ENCODE results near the gene DEFB132.

DNA sequence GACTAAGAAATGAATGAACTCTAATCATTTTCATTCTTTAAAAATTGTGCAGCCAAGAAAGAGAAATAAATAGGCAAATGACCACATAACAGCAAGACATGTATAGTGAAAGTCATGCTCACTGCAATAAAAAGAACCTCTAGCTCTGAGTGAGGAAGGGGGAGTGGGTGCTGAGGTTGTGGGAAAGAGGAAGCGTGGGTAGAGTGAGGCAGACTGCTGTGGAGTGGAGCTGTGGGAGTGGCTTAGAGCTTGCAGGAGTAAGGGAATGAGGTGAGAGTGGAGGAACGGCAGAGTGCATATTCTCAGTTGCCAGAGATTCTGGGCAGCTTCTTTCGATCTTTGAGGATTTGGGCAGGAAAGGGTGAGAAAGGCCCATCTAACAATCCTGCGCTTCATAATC is 20.0 kb upstream of the DEFB132 start:
- no peak for TF ChIP-seq EZH2 (IDR thresholded peaks at IDR 0.05; ENCODE audit: low read depth, low read length, severe bottlenecking)
- TF ChIP-seq CREB1 (IDR thresholded peaks at IDR 0.05): no peak
- TF ChIP-seq, protein P1, sequence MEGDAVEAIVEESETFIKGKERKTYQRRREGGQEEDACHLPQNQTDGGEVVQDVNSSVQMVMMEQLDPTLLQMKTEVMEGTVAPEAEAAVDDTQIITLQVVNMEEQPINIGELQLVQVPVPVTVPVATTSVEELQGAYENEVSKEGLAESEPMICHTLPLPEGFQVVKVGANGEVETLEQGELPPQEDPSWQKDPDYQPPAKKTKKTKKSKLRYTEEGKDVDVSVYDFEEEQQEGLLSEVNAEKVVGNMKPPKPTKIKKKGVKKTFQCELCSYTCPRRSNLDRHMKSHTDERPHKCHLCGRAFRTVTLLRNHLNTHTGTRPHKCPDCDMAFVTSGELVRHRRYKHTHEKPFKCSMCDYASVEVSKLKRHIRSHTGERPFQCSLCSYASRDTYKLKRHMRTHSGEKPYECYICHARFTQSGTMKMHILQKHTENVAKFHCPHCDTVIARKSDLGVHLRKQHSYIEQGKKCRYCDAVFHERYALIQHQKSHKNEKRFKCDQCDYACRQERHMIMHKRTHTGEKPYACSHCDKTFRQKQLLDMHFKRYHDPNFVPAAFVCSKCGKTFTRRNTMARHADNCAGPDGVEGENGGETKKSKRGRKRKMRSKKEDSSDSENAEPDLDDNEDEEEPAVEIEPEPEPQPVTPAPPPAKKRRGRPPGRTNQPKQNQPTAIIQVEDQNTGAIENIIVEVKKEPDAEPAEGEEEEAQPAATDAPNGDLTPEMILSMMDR (IDR thresholded peaks at IDR 0.05; ENCODE audit: control extremely low read depth in 1 of 3, insufficient read depth in 1 of 3, low read depth in 1 of 3, low read length in 3 of 3): no peak
- TF ChIP-seq JUND (IDR thresholded peaks at IDR 0.05; ENCODE audit: low read length): no peak
- no peak for TF ChIP-seq POLR2A (IDR thresholded peaks at IDR 0.05; ENCODE audit: control extremely low read depth in 1 of 2, low read depth in 2 of 2, low read length in 2 of 2)
- no peak for TF ChIP-seq KDM5A (IDR thresholded peaks at IDR 0.05; ENCODE audit: low read length)
- no peak for TF ChIP-seq CBX8 (IDR thresholded peaks at IDR 0.05; ENCODE audit: borderline replicate concordance, low read depth, low read length)
- TF ChIP-seq GTF2F1 (IDR thresholded peaks at IDR 0.05; ENCODE audit: borderline replicate concordance, low read depth, low read length): no peak
- no peak for TF ChIP-seq RNF2 (IDR thresholded peaks at IDR 0.05; ENCODE audit: borderline replicate concordance, low read depth, low read length, missing control alignments, poor library complexity, severe bottlenecking)
